Smooth muscle cell (in vitro differentiated cells): ENCODE measurements around the gene PERM1. TPM values are rescaled to one million over a fixed set of nuclear protein-coding genes. Genes with fewer than 3 reads are reported as not detected.
"Not testable (repeated sequence)": the region's sequence is repeated elsewhere in the genome, so short reads cannot be mapped to it uniquely, and the experiment has no call there.

Source experiments
- DNase-seq: peaks from one replicate; lab custom pipeline; 2025; ENCODE audit not compliant: unreplicated experiment; lab: John Stamatoyannopoulos, UW
- H2AFZ ChIP-seq: fragments of 200-600 bp; sonication (generic); 2 replicates; pipeline ENCODE4 v1.6.0; 2016; ENCODE audit warnings: antibody characterized with exemption, low read depth, mild to moderate bottlenecking
- H3F3A ChIP-seq: fragments of 200-600 bp; sonication (generic); 2 replicates; pipeline ENCODE4 v1.6.0; 2017; ENCODE audit warnings: antibody characterized with exemption, low read depth
- H3K27ac ChIP-seq: fragments of 200-600 bp; sonication (generic); 2 replicates; pipeline ENCODE4 v1.5.1; 2016; ENCODE audit warnings: low read depth, mild to moderate bottlenecking
- H3K27me3 ChIP-seq: fragments of 200-600 bp; sonication (generic); 2 replicates; pipeline ENCODE4 v1.6.1; 2016; ENCODE audit warnings: low read depth, mild to moderate bottlenecking
- H3K36me3 ChIP-seq: fragments of 200-600 bp; sonication (generic); 2 replicates; pipeline ENCODE4 v1.5.1; 2016; ENCODE audit warnings: low read depth
- H3K4me1 ChIP-seq: fragments of 200-600 bp; sonication (generic); 2 replicates; pipeline ENCODE4 v1.5.1; 2016; ENCODE audit warnings: low read depth
- H3K4me2 ChIP-seq: fragments of 200-600 bp; sonication (generic); 2 replicates; pipeline ENCODE4 v1.6.0; 2016; ENCODE audit warnings: mild to moderate bottlenecking
- H3K4me3 ChIP-seq: fragments of 200-600 bp; sonication (generic); 2 replicates; pipeline ENCODE4 v1.5.1; 2016; ENCODE audit warnings: mild to moderate bottlenecking
- H3K79me2 ChIP-seq: fragments of 200-600 bp; sonication (generic); 2 replicates; pipeline ENCODE4 v1.6.0; 2016; ENCODE audit warnings: low read depth, mild to moderate bottlenecking
- H3K9ac ChIP-seq: fragments of 200-600 bp; sonication (generic); 2 replicates; pipeline ENCODE4 v1.6.0; 2016; ENCODE audit warnings: low read depth
- H3K9me3 ChIP-seq: fragments of 200-600 bp; sonication (generic); replicated peaks from 2 replicates; pipeline ENCODE4 v1.5.1; 2016; ENCODE audit warnings: low read depth
- H4K20me1 ChIP-seq: fragments of 200-600 bp; sonication (generic); 2 replicates; pipeline ENCODE4 v1.6.0; 2016; ENCODE audit warnings: low read depth
- CTCF ChIP-seq: fragments of 200-600 bp; sonication (generic); IDR thresholded peaks from 2 replicates; pipeline ENCODE4 v1.5.1; 2017; ENCODE audit warnings: borderline replicate concordance, mild to moderate bottlenecking, antibody characterized with exemption; ENCODE audit not compliant: insufficient read depth, poor library complexity, severe bottlenecking
- WGBS: methylation state at CpG from one replicate; pipeline ENCODE4 v1.1.7; 2016; ENCODE audit warnings: low lambda C conversion rate; 5-methylcytosine and 5-hydroxymethylcytosine counted together
- polyA plus RNA-seq: library from polyadenylated mRNA; unstranded; fragments of >200 nt; fragmentation: Nextera tagmentation; extraction: Ambion mirVana; gene quantifications from 2 replicates; pipeline ENCODE4 v1.2.1, GENCODE V29; 2016
- total RNA-seq: library from RNA; depleted of rRNA; stranded (reverse); fragments of >200 nt; gene quantifications from 2 replicates; pipeline ENCODE4 v1.2.3, GENCODE V29; 2014

Gene PERM1
- total and polyA plus RNA-seq, 2 experiments from 2014 or later, result 2.6 TPM; not detected in 1

GRCh38 chr1:1011396-1011949 is 29.6 kb upstream of the PERM1 start:
- no peaks in the 10 kb centered on the region for H3K79me2 ChIP-seq
- 89% methylated on average over 14 of the region's 14 CpGs for WGBS
- peaks cover 4% of the 10 kb centered on the region for H3F3A ChIP-seq
- H3K27ac ChIP-seq, result no peak overlapping the region
- no peak overlapping the region for H3K4me2 ChIP-seq
- H3K9me3 ChIP-seq, result no peaks in the 10 kb centered on the region
- H3K4me1 ChIP-seq, result peaks cover 14% of the 10 kb centered on the region
- no peaks in the 10 kb centered on the region for H3K36me3 ChIP-seq
- no peaks in the 10 kb centered on the region for H3K27me3 ChIP-seq
- H4K20me1 ChIP-seq, result no peaks in the 10 kb centered on the region
- no peak overlapping the region for H2AFZ ChIP-seq
- no peak overlapping the region for H3K9ac ChIP-seq
- no peak for DNase-seq
- H3K4me3 ChIP-seq, result no peak overlapping the region
- no peak for TF ChIP-seq CTCF

GRCh38 chr1:1010131-1010530 is 28.2 kb upstream of the PERM1 start:
- not testable (repeated sequence) for H3K9me3 ChIP-seq, H3F3A ChIP-seq, H3K36me3 ChIP-seq, H3K4me3 ChIP-seq, H3K4me2 ChIP-seq, DNase-seq, H3K79me2 ChIP-seq, H4K20me1 ChIP-seq, H3K27me3 ChIP-seq, H3K9ac ChIP-seq, H2AFZ ChIP-seq, H3K27ac ChIP-seq
- 92% methylated on average over 8 of the region's 8 CpGs for WGBS
- H3K4me1 ChIP-seq, result peaks cover 19% of the 10 kb centered on the region

GRCh38 chr1:1006305-1007159 is 24.6 kb upstream of the PERM1 start:
- DNase-seq, result no peak
- Histone ChIP-seq H3K27ac (no peak overlapping the region), H3K4me2 (no peak overlapping the region)

More at GRCh38 chr1:1006305-1007159, 24.6 kb upstream of the PERM1 start:
- Histone ChIP-seq H4K20me1 (peaks cover 15% of the 10 kb centered on the region), H3F3A (no peaks in the 10 kb centered on the region), H3K4me1 (peaks cover 9% of the 10 kb centered on the region), H3K79me2 (no peaks in the 10 kb centered on the region), H3K9me3 (no peaks in the 10 kb centered on the region), H3K9ac (no peak overlapping the region), H3K4me3 (no peak overlapping the region), H3K36me3 (no peaks in the 10 kb centered on the region), H2AFZ (no peak overlapping the region), H3K27me3 (no peaks in the 10 kb centered on the region)
- WGBS, result 88% methylated on average over 37 of the region's 37 CpGs
- TF ChIP-seq CTCF, result no peak
